GM21529 (cell line): ENCODE measurements around the gene EDRF1.
"Not testable (repeated sequence)": the region's sequence is repeated elsewhere in the genome, so short reads cannot be mapped to it uniquely, and the experiment has no call there.

Source experiments
- ATAC-seq: cut with Tn5 transposase; IDR thresholded peaks from one replicate; pipeline ENCODE4 v1.9.1; 2021; ENCODE audit not compliant: unreplicated experiment

Gene EDRF1

DNA sequence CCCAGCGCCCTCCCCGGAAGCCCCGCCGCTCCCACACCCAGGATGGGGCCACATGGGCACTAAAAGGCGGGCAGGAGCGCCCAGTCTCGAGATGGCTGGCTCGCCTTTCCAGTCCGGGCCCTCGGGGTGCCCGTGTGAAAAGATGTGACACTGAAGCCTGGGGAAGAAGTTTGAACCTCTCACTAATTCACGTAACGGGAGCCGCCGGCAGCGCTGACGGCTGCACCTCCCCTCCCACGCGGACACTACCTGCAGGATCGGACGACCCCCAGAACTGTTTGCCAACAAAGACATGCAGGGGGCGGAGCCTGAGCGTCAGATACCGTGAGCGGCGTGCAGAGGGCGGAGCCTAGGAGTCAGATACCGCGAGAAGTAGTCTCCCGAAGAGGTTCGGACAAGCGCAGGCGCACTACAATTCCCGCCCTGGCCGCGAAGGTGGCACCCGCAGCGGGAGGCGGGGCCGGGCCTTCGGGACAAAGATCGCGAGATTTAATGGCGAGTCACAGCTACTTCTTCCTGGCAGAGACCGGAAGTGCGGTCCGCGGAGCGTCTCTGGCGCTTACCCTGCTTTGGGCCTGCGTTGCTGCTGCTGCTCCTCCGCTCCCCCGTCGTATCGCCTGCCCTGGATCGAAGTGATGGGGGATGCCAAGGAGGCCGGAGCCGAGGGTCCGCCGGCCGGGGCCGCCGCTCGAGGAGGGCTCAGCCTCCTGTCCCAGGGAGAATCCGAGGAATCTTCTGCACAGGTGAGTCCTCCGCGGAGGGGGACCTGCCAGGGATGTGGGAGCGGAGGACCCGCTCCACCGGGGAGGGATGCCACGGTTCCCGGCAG, at the start of gene EDRF1:
Gene EDRF1 (plus strand): TSS at position 537 of the 829 bp plus-strand sequence. CDS start 99 bp downstream, at position 636.
- peak; percentile 93 for ATAC-seq

DNA sequence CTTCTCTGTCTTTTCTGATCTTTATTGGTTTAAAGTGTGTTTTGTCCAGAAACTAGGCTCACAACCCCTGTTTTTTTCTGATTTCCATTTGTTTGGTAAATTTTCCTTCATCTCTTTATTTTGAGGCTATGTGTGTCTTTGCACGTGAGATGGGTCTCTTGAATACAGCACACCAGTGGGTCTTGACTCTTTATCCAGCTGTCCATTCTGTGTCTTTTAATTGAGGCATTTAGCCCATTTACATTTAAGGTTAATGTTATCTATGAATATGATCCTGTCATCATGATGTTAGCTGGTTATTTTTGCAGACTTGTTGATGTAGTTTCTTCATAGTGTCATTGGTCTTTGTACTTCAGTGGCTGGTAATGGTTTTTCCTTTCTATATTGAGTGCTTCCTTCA, 46.6 kb upstream of the EDRF1 start:
- no peak for ATAC-seq

- ATAC-seq: no peak
These were observed 40.1 kb upstream of the EDRF1 start for GRCh38 chr10:125679436-125679835.

DNA sequence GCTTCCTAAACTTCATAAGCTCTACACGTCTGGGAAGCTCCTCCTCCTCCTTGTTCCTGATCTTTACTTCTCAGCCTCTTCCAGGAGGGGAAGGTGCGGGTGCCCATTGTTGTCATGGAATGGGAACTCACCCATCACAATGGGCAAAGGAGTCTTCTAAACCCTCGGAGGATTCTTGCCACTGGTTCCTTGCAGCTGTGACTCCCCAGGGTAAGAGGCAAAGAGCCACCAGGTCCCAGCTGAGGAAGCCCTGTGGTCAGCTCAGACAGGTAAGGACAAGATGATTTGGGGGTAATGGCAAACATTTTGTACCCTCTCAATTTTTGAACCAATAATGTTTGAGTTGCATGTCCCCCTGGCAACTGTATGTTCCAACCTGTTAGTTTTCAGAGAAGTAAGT, 36.4 kb upstream of the EDRF1 start, which contains the start of gene TEX36:
Gene TEX36 (minus strand): TSS at position 101 of the 400 bp plus-strand sequence. CDS start 174 bp downstream, outside the sequence.
- no peak for ATAC-seq

DNA sequence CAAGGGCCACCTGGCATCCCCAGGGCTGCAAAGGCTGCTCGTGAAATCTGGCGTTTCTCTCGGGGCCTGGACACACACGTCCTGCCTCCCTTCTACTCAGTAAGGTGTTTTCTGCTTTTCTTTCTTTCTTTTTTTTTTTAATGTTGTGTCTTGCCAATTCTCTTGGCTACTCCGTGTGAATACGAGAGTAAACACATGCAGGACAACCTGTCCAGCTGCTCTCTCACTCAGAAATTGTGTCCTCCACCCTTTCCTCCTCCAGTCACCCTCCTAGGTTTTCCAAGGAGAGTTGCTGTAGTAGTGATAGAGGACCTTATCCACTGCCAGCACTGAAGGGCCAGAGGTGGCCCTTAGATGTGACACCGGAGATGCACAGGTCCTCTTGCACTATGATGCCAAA, 35.7 kb upstream of the EDRF1 start:
- no peak for ATAC-seq

DNA sequence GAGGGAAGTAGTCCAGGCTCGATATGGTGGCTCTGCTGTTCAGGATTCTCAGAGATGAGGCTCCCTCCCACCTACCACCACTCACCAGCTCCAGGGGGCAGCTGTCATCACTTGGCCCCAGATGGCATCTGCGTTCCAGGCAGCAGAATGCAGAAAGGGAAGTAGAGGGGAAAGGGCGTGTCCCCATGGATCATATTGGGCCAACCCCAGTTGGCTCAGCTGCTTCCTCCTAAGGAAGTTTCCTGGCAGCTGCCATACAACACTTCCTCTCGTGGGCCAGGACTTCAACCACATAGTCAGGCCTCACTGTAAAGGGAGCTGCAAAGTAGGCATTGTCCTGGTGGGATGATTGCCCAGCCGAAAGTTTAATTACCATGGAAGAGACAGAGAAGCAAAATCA, 34.9 kb upstream of the EDRF1 start:
- no peak for ATAC-seq

DNA sequence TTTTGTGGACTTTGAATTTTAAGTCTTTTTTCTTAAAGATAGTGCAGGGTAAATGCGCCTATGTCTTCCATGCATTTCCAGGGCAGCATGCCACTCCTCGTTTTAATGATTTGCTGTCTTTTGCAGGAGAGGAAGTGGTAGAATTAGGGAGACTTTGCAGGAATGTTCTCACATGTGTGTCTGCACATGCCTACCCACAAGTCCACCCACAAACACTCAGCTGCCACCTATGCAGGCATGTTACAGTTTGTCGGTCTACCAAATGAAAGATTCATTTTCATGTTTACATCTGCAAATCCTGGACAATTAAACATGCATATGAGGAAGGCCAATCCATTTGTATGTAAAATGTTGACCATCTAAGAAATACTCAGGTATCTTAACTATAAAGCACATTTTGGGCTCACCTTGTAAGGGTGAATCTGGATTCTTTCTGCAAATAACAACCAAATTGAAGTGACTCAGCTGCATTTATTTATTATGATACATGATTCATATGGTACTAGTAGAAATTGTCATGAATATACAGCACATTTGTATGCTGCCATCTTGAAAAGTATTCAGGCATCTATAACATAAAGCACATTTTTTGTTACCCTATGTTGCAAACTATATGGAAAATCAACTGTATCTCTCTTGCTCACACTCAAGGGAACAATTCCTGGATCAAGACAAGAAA, 31.9 kb upstream of the EDRF1 start:
- no peak for ATAC-seq

- no peak for ATAC-seq
These were observed 29.4 kb upstream of the EDRF1 start for GRCh38 chr10:125689955-125690569.

- no peak for ATAC-seq
These were observed 28.1 kb upstream of the EDRF1 start for GRCh38 chr10:125691160-125691981.

- ATAC-seq: no peak
These were observed 27.3 kb upstream of the EDRF1 start for GRCh38 chr10:125692196-125692595.

GRCh38 chr10:125692601-125693523, 26.6 kb upstream of the EDRF1 start:
- no peak for ATAC-seq

GRCh38 chr10:125693524-125693847, 26.0 kb upstream of the EDRF1 start:
- no peak for ATAC-seq

DNA sequence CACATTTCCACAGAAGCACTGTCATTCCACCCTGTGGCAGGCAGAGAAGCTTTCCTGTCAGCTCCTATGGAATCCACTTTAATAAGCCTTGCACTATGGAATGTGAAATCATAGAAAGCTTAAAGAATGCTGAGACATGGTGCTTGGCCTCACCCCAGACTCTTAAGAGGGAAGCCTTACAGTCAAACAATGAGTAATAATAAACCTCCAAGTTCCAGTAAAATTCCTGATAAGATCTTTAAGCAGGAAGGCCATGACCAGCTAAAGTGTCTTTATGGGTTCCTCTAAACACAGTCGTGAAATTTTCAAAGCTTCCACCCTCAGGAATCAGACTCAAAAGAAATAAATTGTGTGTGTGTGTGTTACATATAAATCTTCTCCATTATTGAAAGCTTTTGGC, 24.6 kb upstream of the EDRF1 start:
- ATAC-seq: no peak

DNA sequence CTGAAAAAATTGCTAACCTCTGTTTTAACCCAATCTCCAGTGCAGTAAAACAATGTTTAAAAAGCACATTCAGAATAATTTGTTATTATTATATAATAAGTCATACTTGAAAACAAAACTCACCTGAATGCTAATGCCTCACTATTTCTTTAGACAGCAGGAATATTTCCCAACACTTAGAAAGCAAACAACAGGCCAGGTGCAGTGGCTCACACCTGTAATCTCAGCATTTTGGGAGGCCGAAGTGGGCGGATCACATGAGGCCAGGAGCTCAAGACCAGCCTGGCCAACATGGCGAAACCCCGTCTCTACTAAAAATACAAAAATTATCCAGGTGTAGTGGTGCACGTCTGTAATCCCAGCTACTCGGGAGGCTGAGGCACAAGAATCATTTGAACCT, 22.6 kb upstream of the EDRF1 start:
- ATAC-seq: not testable (repeated sequence)

- ATAC-seq: no peak
These were observed 21.0 kb upstream of the EDRF1 start for GRCh38 chr10:125698481-125698998.

- ATAC-seq: no peak
These were observed 19.9 kb upstream of the EDRF1 start for GRCh38 chr10:125699562-125700143.

DNA sequence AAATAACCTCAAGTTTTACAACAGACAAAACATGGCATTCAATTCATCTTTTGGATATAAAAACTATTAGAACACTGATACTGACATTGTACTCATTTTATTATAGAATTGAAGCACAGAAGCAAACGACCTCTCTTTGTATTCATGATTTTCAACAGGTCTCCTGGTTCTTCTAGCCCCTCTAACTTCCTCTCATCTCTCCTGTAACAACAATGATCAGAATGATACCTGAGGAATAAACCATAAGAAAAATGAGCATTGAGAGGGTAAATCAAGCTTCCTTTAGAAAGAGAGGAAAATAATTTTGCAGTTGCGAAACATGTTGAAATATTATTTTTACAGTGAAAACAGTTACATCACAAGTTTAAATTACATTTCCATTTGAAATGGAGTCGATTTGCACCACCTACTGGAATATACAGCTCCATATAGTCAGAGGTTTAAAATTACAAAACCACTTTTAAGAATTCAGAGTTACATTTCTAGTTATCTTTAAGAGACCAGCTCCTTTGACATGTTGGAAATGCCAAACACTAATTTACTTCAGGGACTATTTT, 19.1 kb upstream of the EDRF1 start:
- ATAC-seq: no peak

DNA sequence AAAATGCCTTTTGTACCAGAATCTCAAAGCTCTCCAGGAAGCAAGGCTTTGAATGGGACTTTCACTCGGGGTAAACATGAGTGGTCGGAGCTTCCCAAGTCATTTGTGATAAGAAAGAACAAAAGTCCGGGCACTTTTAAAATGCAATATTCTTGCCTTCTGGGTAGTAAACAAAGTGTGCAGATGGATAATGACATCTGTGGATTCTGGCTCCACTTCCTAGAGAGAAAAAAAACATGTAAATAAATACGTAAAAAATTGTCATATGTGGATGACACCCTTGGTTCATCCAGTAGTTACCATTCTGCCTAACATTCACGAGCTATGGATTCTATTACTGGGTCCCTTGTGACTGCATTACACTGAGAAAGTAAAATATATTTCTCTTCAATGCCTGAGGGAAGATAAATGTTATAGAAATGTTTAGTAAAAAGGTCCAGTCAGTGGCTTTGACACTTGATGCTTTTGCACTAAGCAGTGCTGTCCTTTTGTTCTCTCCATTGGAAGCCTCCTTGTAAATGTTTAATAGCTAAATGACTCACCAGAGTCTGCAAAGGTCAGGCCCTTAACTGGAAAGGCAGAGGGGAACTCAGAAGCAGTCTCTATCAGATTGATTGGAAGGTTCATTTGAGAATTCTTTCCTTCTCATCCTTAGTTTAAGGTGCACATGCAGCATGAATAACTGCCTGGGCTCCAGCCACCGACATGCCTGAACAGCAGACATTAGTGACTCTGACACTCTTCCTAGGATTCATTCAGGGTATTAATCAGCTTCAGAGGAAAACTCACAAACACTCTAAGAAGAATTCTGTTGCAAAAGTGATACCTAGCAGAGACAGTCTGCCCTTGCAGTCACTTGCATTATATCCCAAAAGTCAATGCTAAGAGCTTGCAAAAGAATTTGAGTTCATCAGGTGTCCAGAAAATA, 11.7 kb upstream of the EDRF1 start:
- ATAC-seq: peak; percentile 55
